ENCODE measurements around the gene SEMA3F.
A peak's percentile ranks its signal among the peaks of the same experiment; 100 is the strongest.

Gene SEMA3F

DNA sequence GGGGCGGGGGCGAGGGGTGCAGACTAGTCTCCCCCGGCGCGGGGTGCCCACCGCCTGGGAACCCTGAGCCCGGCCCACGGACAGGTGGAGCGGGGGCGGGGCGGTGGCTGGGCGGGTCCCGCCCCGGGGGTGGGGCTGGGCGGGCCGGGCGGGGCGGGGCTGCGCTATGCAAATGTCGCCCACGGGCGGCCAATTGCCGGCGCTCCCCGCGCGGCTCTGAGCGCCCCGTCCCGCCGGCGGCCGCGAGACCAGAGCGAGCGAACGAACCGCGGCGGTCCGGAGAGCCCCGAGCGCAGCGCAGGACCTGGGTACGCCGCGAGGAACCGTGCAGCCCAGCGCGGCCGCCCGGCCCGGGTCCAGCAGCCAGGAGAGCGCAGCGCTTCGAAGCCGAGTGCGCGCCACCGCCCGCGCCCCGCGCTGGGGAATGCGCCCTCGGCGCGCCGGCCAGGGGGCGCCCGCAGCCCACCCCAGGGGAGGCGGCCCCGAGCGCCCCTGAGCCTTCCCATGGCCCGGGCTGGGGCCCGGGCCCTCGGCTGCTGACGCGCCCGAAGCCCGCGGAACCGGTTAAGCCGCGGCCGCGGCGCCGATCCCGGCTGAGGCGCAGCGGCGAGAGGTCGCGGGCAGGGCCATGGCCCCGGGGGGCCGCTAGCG, at the start of gene SEMA3F:
SEMA3F (plus strand) TSS at position 485 of the 651 bp plus-strand sequence. CDS start 4,299 bp downstream, outside the sequence.
- DNase-seq (ENCODE audit: low read depth), result peak; percentile 20

DNA sequence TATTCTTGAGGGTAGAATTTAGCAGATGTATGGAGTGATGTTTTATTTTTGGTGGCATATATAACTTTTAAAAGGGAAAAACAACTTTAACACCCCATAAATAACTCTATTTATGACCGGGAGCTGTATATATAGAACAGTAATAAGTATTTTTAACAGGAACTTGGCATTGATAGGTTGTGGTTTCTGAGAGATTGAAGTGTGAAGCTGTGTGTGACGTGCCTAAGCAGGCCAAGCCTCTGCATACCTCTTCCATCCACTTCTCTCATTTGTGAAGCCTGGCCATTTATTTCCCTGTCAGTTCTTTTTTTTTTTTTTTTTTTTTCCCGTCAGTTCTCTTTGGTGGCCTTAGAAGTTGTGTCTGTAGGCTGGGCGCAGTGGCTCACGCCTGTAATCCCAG, 43.4 kb upstream of the SEMA3F start:
- no peak for DNase-seq (ENCODE audit: low read depth)

DNA sequence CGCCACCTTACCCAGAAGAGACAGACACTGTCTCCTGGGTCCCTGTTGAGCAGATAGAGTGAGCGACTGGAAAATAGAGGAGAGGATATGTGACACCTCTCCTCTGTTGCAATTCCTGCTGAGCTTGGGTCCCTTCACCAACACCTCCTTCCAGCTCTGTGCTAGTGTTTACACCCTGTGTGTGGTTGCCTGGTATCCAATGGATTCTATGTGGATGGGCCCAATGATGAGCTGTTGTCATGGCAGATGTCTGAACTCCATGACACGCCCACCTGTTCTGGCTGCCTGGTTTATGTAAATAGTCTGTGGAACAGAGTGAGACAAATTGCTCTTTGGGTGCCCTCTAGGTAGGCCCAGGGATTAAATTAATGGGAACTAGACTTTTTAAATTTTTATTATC, 42.7 kb upstream of the SEMA3F start:
- DNase-seq (ENCODE audit: low read depth), result no peak

DNA sequence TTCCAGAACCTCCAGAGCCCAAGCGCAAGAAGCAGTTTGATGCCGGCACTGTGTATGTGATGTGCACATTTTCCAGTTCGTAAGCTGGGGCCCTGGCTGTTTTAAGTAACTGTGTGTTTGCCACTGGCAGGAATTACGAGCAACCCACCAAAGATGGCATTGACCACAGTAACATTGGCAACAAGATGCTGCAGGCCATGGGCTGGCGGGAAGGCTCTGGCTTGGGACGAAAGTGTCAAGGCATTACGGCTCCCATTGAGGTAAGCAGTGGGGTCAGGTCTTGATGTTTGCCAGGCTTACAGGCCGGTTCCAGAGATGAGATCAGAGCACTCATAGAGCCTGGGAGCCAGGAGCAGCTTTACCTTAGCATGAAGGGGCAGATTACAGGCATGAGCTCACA, 38.0 kb upstream of the SEMA3F start:
- no peak for DNase-seq (ENCODE audit: low read depth)

DNA sequence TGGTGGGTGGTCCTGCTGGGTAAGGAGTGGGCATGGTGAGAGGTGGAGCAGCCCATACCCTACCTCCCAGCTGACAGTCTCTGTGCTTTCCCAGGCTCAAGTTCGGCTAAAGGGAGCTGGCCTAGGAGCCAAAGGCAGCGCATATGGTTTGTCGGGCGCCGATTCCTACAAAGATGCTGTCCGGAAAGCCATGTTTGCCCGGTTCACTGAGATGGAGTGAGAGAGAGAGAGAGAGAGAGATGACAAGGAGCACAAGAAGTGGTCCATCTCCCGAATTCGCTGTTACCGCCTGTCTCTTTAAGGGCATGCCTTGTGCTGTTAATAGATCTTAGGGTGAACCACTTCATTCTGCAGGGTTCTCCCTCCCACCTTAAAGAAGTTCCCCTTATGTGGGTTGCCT, 36.9 kb upstream of the SEMA3F start:
- DNase-seq (ENCODE audit: low read depth), result no peak

DNA sequence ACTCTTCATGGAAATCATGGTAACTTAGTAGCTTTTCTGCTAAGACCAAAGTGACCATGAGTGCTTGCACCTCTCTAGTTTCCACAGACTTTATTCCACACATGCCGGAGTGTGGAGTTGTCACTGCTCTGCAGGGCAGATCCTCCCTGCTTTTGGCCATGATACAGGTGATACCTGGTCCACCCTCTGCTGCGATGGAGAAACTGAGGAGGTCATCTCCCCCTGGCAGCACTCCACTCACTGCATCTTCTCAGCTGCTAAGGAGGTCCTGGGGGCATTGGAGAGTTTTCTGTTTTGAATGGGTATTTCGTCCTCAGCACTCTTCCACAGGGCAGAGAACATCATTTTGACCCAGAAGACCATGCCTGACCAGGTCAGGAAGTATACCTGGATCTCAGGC, 35.3 kb upstream of the SEMA3F start:
- no peak for DNase-seq (ENCODE audit: low read depth)

DNA sequence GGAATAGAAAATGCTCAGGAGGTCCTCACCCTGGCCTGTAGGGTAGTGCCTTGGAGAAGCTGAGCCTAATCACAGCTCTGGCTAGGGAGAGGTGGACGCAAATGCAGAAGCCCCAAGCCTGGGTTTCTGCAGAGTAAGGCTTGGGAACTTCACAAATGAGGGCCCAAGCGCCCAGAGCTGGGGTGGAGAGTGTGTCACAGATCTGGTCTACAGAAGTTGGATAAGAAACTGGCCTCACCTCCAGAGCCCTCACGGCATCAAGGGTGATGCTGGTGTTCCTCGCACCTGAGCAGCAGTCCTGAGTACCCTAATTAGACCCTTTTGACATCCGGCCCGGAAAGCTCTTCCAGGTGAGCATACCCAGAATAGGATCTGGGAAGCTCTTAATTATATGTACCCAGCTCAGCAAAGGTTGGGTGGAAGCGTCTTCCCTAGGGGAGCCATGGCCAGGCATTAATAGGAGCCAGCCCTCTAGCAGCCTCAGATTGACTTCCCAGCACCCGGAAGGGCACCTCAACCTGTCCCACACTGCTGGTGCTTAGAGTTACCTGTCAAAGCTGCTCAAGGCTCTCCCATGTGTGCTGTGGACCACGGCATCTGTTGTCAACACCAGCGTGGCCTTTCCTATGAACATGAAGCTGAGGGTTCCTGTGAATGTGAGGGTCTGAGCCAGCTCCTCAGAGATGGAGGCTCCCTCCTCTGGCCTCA, 34.6 kb upstream of the SEMA3F start:
- DNase-seq (ENCODE audit: low read depth), result no peak

DNA sequence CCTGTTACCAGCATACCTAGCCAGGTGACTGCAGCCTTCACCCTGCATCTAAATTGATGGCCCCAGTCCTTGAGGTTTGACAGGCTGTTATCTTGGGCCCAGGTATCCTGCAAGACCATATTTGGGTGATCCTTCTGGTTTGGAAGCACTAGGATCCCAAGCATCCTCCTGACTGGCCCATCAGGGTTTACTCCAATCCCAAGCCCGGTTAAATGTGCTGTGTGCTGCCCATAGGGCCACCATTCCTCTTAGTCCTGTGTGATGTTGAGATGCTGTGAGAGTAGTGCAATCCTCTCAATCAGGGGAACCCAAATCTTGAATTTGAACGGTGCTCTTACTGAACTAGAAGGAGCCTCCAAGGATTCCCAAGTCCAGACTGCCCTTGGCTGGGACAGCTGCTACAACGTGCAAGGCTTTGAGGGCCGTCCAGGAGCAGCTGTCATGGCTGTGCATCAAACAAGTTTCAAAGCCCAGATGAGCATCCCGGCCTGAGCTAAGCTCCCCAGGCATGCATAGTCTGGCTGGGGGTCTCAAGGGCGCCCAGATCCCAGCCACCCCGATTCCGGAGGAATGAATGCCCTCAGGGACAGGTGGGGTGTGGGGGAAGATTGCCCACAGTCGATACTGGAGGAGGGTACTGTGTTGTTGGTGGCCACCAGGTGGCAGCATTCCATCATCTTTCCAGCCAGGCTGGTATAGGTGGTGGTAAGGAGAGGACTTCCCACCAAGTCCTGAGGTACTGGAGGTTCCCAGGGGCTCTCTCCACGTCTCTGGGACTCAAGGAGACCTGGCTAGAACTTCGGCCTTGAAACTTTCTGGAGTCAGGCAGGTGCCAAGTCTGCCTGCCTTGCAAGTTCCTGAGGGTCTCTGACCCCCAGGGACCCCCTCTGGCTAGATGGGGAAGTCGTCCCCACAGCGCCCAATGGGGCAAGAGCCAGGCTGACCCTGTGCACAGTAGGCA, 33.8 kb upstream of the SEMA3F start:
- peak; percentile 41 for DNase-seq (ENCODE audit: low read depth)

DNA sequence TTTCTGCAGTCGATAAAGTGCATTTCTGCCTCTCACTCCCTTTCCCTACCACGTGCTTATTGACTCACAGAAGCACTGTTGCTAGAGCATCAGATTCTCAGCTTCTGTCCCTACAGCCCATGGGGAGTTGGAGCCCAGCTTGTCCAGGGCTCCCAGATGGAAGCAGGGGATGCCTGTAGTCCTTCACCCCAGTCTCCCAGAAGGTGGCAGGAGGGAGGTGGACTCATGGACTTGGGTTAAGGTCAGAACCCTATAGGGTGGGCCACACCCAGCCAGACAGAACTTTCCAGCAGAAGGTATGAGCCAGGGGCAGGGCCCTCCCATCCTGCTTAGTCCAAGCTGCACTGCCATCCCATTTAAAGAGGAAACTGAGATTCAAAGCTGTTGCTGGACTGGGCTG, 33.1 kb upstream of the SEMA3F start:
- no peak for DNase-seq (ENCODE audit: low read depth)

DNA sequence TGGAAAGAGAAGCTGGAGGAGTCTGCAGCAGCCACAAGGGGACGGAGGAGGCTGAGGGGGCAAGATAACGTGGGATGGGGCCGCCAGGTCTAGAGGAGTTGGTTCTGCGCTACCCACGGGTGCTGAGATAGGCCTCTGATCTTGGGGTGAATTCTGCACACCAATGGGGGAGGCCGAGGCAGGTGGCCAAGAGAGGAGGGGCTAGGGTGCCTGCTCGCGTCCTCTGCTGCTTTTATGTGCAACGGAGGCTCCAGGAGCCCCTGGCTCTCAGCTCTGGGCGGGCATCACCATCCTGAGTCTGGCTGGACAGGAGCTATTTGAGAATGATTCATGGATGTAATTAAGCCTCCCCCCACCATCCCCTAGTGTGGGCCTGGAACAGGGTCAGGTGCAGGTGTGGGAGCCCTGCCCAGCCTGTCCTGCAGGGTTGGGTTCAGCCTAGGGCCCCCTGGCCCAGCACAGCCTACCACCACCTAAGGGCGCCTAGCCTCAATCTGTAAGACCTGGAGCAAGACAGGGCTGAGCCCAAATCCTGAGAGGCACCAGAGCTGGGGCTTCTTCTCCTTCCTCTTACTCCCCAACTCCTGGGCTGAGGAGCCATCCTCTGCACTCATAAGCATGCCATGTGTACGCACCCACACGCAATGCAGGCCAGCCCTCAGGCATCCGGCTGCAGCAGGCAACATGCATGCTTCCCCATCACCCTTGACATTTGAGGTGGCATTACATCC, 32.3 kb upstream of the SEMA3F start:
- DNase-seq (ENCODE audit: low read depth), result no peak

DNA sequence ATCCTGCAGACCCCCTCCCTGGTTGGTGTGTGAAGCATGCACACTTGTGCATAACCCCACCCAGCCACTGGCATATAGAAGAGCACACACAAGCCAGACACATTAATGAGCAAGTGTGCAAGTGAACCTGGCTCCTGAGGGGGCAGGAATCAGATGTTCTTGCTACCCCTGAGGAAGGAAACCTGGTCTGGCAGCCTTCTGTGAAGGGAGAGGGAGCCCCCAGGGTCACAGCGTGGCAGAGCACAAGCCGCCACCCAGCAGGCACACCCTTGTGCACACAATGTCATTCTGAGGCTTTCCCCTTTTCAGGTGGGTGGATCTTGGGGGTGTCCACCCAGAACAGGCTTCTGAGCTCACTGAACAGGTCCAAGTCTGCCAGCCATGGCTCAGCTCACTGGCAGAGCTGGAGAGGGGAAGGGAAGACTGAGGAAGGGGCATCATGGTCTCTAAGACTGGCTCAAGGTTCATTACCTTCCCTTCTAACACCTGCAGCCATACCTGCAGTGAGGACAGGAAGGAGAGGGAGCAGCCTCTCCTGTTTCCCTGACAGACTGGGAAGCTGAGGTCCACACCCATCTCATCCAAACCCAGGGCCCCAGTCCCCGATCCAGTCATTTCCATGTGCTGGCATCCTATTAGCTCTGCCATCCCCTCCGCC, 31.6 kb upstream of the SEMA3F start:
- DNase-seq (ENCODE audit: low read depth), result no peak

DNA sequence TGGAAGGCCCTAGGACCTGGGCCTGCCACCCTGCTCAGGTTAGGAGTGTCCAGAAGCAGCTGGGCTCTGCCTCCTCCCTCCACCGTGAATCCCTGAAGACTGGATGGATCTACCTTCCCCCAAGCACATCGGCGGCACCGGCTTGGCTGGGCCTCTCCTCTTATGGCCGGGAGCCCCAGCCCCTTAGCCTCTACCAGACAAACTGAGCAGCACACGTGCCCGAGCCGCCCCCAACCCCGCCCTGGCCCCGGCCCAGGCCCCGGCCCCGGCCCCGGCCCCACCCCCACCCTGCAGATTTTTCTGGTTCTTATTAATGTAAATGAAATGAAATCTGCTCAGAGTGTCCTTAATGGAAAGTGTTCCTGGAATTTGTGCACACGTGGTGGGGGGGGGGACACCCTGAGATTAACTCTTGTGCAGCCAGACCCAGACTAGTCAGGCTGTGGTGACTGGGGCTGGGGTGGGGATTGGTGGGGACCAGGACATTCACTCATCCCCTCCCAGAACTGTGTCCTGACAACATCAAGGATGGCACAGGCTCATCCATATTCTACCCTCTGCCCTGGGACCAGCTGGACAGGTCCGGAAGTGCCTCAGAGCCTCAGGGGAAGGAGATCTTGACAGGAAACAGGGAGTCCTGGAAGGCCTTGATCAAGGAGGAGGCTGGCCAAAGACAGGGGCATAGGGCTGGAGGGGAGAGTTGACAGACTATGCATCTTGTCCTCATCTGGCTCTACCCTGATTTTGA, 30.9 kb upstream of the SEMA3F start:
- no peak for DNase-seq (ENCODE audit: low read depth)

DNA sequence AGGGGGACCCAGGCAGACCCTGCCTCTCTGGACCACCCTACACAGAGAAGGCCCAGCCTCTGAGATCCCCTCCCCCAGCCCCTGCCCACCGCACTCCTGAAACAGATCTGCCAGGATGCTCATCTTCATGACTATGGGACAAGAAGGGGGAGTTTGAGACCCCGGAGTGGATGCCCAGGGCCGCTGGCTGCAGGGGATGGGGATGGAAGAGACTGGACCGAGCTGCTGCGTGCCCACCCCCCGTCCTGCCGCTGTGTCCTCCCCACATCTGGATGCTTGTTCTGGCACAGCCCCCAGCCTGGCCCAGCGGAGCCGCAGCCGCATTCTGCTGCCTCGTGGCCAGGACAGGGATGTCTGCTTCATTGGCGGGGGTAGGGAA, 30.3 kb upstream of the SEMA3F start:
- no peak for DNase-seq (ENCODE audit: low read depth)

DNA sequence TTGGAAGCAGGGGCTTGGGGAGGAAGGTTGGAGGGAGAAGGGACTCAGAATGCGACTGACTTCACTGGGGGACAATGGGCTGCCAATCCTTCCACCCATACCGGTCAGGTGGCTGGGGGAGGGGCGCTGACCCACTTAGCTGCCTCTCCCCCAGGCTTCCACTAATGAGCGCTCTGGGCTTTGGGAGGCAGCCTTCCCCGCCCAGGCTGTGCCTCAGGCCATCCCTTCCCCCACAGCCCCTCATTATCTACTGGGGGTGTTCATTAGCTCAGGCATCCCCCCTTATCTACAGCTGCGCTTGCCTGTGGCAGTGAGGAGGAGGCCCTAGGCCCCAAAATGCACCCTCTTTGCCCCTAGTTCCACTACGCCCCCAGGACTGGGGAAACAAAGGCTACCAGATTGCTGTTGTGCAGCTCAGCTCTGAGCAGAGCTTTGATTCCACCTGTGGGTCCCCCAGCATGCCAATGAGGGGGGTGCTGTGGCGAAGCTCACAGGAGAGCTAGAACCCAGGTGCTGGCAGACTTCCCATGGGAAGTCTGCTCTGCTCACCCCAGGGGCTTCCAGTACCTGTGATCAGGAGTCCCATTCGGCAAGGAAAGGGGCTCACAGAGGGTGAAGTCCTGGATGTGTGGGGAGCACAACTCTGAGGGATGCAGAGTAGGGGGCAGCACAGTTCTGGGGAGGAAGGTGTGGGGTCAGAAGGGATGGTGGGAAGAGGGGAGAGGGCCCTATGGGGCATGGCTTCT, 29.4 kb upstream of the SEMA3F start:
- DNase-seq (ENCODE audit: low read depth), result no peak

DNA sequence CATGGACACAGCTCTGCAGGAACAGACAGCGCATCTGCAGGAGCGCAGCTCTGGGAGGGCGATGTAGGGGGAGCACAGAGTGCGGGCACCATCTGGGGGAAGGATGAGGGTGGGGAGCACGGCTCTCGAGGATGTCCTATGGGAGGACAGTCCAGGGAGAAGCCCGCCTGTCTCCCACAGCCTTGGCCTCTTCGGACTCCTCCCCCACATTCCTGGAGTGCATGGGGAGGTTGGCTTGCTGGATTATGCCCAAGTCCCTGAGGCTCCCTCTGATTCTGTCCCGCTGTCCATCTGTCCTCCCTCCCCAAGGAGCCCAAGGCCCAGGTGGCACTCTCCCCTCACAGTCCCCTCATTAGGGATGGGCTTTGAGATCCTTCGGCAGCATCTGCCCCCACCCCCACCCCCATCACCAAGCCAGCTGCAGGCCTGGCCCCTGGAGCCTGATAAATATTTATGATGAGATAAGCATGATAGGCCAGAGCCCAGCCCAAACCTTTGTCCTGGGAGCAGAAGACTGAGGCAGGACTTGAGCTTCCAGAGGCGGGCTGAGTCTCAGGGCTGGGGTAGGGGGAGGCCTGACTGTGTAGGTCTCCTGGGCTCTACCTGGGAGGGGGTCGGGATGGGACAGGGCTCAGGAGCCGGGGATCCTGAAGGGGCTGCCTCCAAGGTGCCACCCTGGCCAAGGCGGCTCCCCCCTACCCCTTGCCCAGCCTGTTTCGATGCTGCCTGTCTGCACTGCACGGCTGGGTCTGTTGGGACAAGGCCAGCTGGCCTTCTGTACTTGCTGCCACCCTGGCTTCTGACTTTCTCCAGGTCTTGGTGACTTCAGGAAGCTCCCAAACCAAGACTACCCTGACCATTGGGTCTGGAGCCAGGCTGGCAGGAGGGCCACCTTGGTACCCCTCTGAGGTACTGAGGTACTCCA, 28.6 kb upstream of the SEMA3F start:
- DNase-seq (ENCODE audit: low read depth), result no peak

DNA sequence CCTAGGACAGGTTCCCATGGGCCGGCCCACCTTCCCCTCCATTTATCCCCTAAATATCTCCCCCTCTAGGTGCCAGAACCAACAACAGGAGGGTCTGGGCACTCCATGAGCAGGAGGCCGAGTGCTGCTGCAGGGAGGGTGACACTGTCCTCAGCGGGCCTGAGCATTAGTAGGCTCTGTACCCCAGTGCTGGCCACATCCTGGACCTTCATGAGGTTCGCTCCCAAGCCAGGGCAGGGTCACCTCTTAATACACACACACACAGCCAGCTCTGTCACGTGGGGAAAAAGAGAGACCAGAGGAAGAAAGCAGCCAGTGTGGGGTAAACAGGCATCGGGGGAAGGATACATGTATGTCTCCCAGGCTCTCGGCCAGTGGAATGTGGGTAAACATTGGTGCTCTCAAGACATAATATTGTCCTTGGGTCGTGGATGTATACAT, 27.9 kb upstream of the SEMA3F start:
- no peak for DNase-seq (ENCODE audit: low read depth)

DNA sequence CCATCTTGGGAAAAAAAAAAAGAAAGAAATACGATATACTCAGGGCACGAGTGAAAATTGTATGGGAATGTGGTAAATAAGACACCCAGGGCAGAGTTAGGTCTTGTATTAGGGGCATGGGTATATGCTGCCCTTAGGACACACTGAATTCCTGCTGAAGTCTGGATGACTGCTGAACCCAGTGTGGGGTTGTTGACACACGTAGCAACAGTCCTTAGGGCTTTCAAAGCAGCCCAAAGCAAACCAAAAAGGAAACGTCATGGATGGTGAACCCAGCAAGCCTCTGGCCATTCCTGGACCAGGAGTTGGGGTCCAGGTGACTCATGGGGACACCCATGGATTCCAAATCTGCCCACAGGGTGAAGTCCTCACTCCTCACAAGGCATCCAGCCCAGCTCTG, 27.1 kb upstream of the SEMA3F start:
- no peak for DNase-seq (ENCODE audit: low read depth)

DNA sequence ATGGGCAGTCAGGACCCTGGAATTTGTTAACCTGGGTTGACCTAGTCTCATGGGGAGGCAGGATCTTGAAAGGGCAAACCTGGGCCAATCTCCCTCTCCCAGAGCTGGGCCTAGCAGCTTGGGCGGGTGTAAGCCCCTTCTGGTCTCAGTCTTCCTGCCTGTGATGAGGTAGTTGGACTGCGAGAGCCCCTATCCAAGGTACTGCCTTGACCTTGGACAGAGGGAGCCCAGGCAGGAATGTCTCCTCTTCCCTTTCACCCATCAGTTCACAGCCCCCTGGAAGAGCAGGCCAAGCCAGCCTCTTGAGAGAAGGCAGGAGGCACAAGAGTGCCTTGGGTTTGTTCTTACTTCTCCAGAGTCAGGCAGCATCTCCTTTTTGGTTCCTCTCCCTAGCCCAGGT, 24.7 kb upstream of the SEMA3F start:
- no peak for DNase-seq (ENCODE audit: low read depth)

All from stimulated activated CD8-positive, alpha-beta memory T cell treated with anti-CD3 and anti-CD28 coated beads, Interleukin-15, amount 100 ng/mL, for 1 hour (primary cell).